CD4-positive, alpha-beta T cell treated with Interleukin-2 at 100 ng/mL for 4 hours (primary cell): ENCODE measurements around the gene PLCXD1.

ENCODE experiments used
- DNase-seq: peaks from one replicate; pipeline ENCODE4 v3.0.0-alpha.2; 2020; ENCODE audit warnings: low spot score

Gene PLCXD1

DNA sequence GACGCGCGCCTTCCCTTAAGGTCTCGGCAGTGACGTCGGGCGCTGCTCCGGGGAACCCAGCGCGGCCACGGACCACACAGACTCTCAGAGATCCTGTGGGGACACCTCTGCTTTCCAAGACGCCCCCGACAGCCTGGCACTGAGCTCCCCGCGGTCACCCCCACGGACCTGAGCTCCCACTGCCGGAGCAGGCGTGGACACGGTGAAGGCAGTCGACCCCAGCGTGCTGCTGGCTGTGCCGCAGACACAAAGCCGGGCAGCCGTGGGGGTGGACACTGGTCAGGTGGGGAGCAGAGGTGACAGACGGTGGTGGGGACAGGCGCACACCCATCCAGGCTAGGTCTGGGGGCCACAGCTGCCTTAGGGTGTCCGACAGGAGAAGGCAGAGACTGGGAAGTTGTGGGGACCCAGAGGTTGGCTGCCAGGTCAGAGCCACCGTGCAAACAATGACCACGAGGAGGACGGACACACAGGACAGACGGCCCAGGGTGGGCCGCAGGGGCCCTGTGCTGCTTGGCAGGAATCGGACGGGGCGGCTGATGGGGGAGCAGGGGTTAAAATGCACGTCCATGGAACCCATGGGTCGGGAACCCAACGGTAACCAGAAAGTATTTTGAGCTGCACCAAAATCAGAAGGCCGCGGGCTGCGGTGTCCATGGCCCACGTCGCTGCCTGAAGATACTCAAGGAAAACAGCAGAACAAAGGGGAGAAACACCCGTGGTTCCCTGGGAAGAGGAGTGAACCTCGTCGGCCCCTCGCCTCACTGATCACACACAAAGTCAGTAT is 54.0 kb downstream of the PLCXD1 start:
- no peak for DNase-seq

- DNase-seq, result no peak
These were observed 54.6 kb downstream of the PLCXD1 start for GRCh38 chrX:335758-336155.

GRCh38 chrX:336227-336626 is 55.0 kb downstream of the PLCXD1 start:
- DNase-seq, result no peak

DNA sequence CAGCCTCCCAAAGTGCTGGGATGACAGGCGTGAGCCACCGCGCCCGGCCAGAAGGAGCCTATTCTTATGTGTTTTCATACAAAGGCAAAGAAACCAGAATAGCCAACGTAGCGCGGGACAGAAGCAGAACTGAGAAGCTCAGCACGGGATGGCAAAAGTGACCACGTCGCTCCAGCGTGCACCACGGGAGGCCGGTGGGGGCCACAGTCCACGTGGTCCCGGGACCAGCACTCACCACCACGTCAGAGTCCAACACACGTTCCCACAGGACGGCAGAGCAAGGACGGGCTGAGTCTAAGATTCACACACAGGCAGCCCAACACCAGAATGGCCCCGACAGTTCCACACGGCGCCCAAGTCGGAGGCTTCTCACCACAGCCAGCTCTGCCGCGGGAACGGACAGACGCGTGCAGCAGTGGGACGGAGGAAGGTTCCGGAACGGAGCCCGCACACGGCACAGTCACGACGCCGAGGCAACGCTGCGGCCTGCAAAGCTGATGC is 56.2 kb downstream of the PLCXD1 start:
- no peak for DNase-seq

- DNase-seq, result no peak
These were observed 57.2 kb downstream of the PLCXD1 start for GRCh38 chrX:338281-338835.

DNA sequence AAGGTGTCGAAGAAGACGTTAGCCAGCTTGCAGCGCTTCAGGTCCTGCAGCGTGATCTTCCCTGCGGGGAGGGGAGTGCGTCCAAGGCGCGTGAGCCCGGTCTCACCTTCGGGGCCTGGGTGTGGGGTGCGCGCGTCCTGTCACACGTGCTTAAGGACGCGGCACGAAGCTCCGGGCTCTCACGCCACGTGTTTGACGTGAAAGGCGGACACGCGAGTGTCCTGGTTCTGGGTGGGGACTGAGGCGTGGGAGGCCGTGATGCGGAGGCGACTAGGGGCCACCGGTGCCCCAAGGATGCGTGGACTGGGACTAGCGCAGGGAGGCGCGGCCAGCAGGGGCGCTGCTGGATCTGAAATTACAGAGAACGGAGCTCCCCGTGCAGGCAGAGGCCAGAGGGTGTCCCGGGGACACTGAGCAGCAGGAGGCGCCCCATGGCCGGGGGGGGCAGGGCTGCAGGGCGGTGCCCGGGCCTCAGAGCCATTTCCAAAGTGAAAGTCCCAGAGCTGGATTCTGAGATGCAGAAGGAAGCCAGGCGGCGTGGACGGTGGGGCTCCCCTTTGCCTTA is 57.7 kb downstream of the PLCXD1 start:
- no peak for DNase-seq

GRCh38 chrX:340121-340520 is 58.9 kb downstream of the PLCXD1 start:
- no peak for DNase-seq

- no peak for DNase-seq
These were observed 59.7 kb downstream of the PLCXD1 start for GRCh38 chrX:340641-341423.

DNA sequence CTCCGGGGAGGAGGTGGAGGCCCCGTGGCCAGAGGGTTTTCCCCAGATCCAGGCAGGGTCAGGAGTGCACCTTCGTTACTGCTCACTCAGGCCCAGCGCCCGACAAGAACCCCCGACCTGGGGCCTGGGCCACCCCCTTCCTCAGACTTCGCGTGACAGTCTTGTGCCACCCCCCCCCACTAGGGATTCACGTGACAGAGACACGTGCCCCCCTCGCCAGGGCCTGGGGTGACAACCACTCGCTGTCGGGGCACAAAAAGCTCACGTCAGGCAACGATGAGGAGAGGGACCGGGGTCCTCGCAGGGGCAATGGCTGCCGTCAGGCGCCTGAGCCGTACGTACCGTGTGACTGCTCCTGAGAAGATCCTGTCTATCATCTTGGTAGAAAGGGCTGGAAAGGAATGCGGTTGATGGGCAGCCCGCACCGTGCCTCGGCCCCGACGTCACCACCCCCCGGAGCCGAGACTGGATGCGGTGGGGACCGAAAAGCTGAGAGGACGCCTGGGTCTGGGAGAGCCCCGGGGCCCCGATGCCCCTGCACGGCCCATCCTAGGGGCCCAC is 60.4 kb downstream of the PLCXD1 start:
- no peak for DNase-seq

GRCh38 chrX:344371-344901 is 63.3 kb downstream of the PLCXD1 start:
- no peak for DNase-seq

- no peak for DNase-seq
These were observed 64.1 kb downstream of the PLCXD1 start for GRCh38 chrX:345020-345925.

GRCh38 chrX:346034-346813 is 65.0 kb downstream of the PLCXD1 start:
- no peak for DNase-seq

DNA sequence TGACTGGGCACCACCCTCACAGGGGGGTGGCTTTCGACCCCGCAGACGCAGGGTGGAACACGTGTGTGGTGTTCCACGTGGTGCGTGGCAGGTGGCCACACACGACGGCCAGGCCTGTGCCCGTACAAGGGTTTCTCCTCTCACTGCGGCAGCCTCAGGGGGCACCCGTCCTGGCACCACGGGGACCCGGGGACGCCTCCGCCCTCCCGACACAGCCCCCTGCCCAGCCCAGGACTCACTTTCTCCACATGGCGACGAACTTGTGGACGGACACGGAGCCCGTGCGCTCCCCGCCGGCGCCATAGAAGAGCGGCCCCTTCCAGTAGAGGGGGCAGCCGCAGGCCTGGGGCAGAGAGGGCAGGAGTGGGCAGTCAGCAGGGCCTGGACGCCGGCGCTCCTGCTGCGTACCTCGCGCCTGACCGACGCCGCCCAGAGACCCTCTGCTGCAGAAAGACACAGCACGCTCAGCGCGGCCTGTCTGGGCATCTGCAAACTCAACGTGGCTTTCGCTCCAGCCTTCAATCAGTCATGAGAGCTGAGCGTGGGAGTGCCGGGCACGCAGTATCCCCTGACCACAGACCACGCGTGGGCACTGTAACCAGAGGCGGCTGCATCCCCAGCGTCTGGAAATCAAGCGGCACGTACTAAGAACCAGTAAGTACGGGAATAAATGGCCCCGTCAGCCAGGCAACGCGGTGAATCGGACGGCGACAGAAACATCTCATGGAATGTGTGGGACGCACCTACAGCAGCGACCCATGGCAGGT is 66.4 kb downstream of the PLCXD1 start:
- DNase-seq, result no peak

DNA sequence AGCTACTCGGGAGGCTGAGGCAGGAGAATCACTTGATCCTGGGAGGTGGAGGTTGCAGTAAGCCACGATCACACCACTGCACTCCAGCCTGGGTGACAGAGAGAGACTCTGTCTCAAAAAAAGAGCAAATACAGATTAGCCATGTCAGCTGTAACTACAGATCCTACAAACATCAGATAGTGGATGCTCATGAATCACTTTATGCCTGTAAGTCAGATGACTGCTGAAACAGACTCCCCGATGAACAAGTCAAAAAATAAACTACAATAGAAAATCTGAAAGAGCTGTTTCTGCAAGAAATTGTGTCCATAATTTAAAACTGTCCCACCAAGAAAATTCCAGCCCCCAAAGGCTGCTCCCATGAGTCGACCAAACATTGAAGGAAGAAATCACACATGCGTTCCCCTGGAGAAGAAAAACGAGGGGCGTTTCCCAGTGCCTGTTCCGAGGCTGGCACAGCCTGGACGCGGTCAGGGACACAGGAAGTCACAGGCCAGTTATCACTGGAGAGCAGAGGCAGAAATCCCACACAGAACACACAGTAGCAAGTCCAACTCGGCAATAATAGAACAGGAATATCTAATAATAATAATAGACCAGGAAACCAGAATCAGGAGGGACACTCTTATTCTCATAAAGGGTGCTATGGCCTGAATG is 67.4 kb downstream of the PLCXD1 start:
- DNase-seq, result no peak

- DNase-seq, result no peak
These were observed 68.0 kb downstream of the PLCXD1 start for GRCh38 chrX:349196-349595.

GRCh38 chrX:349702-350101 is 68.5 kb downstream of the PLCXD1 start:
- DNase-seq, result no peak

GRCh38 chrX:350148-350533 is 69.0 kb downstream of the PLCXD1 start:
- no peak for DNase-seq

- no peak for DNase-seq
These were observed 69.5 kb downstream of the PLCXD1 start for GRCh38 chrX:350534-351323.
